GM12891 (cell line): ENCODE data around the gene ADGRB3.

ENCODE experiments used
- PAX5 ChIP-seq: IDR thresholded peaks from 2 replicates; pipeline ENCODE4 v1.6.1; 2011; ENCODE audit warnings: low read length, moderate library complexity, mild to moderate bottlenecking; ENCODE audit not compliant: insufficient read depth, severe bottlenecking
- POLR2A ChIP-seq: IDR thresholded peaks from 2 replicates; pipeline ENCODE4 v1.6.1; 2011; ENCODE audit warnings: low read depth, low read length, control low read depth
- POLR2AphosphoS5 ChIP-seq: IDR thresholded peaks from 2 replicates; pipeline ENCODE4 v1.6.1; 2011; ENCODE audit warnings: low read depth, low read length, control low read depth
- POU2F2 ChIP-seq: IDR thresholded peaks from 2 replicates; pipeline ENCODE4 v1.6.1; 2011; ENCODE audit warnings: low read depth, mild to moderate bottlenecking, control low read depth, low read length, moderate library complexity
- TAF1 ChIP-seq: IDR thresholded peaks from 2 replicates; pipeline ENCODE4 v1.6.1; 2011; ENCODE audit warnings: low read depth, low read length, control low read depth

DNA sequence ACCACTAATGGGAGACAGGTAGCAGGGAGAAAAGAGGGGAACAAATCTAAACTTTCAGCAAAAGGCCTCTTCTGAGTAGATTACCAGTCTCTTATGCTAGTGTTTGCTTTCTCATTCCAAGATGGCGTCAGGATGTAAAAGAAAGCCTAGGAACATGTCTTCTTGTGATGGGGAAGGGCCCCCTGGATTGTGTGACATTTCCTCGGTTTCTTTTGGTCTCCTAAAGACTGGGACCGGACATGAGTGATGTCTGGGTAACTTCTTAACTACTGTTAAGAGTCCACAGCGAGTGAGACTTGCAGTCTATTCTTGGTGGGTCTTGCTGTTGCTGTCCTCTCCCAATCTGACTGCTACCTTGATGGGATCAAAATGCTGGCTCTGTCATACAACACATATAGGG, 60.3 kb downstream of the ADGRB3 start:
- TF ChIP-seq POLR2AphosphoS5 (no peak), POLR2A (no peak), TAF1 (no peak), POU2F2 (no peak), PAX5 (no peak)
